ENCODE measurements around the gene TMOD3. TPM values are rescaled to one million over a fixed set of nuclear protein-coding genes. Genes with fewer than 3 reads are reported as not detected.

The TMOD3 gene
- total and polyA plus RNA-seq, 2 of the 8 experiments (the other 6 are each of a cell fraction or from before 2014, with no cell fraction given): 3.9 to 29.0 TPM

Small RNAs within 50 kb of the gene (small RNA-seq; reads per million reads assigned to genes)
- not detected for gene AC090971.5 (ENCODE audit: insufficient read depth)
- not detected for gene RF00017 (ENCODE audit: insufficient read depth)
- gene RF00019 (ENCODE audit: insufficient read depth): not detected
- gene RNU6-90P (ENCODE audit: insufficient read depth): not detected

Other genes starting within 250 kb of the TMOD3 start
- gene DMXL2, start 206.9 kb upstream of the TMOD3 start, total RNA-seq (2021; fragmentation: NEBNext Ultra II Directional; extraction: Animal tissue kit (Norgen Biotek cat#: 25700)): 10.6 and 11.4 TPM in 2 replicates
- 5.9 and 9.5 TPM in 2 replicates for gene DMXL2, start 206.9 kb upstream of the TMOD3 start, polyA plus RNA-seq (2011; rRNA removed)
- 42.4 and 45.9 TPM in 2 replicates for gene SCG3, start 148.2 kb upstream of the TMOD3 start, total RNA-seq (2021; fragmentation: NEBNext Ultra II Directional; extraction: Animal tissue kit (Norgen Biotek cat#: 25700))
- 2.3 and 5.2 TPM in 2 replicates for gene SCG3, start 148.2 kb upstream of the TMOD3 start, polyA plus RNA-seq (2011; rRNA removed)
- gene LYSMD2, start 92.0 kb upstream of the TMOD3 start, total RNA-seq (2021; fragmentation: NEBNext Ultra II Directional; extraction: Animal tissue kit (Norgen Biotek cat#: 25700)): 2.7 and 3.2 TPM in 2 replicates
- gene LYSMD2, start 92.0 kb upstream of the TMOD3 start, polyA plus RNA-seq (2011; rRNA removed): 0.85 and 2.2 TPM in 2 replicates
- 4.9 and 6.5 TPM in 2 replicates for gene TMOD2, start 78.1 kb upstream of the TMOD3 start, total RNA-seq (2021; fragmentation: NEBNext Ultra II Directional; extraction: Animal tissue kit (Norgen Biotek cat#: 25700))
- 0.58 and 0.80 TPM in 2 replicates for gene TMOD2, start 78.1 kb upstream of the TMOD3 start, polyA plus RNA-seq (2011; rRNA removed)
- 27.4 and 29.2 TPM in 2 replicates for gene LEO1, start 142.1 kb downstream of the TMOD3 start, total RNA-seq (2021; fragmentation: NEBNext Ultra II Directional; extraction: Animal tissue kit (Norgen Biotek cat#: 25700))
- gene LEO1, start 142.1 kb downstream of the TMOD3 start, polyA plus RNA-seq (2011; rRNA removed): 1.3 and 1.6 TPM in 2 replicates
- gene MAPK6, start 189.6 kb downstream of the TMOD3 start, total RNA-seq (2021; fragmentation: NEBNext Ultra II Directional; extraction: Animal tissue kit (Norgen Biotek cat#: 25700)): 108 and 115 TPM in 2 replicates
- gene MAPK6, start 189.6 kb downstream of the TMOD3 start, polyA plus RNA-seq (2011; rRNA removed): 15.4 and 22.6 TPM in 2 replicates